Embryonic facial prominence (tissue), 1 donor: ENCODE data around the gene NVL.

Source experiments
- DNase-seq: peaks from one replicate; pipeline ENCODE4 v3.0.0-alpha.2; 2016; ENCODE audit errors: extremely low spot score

NVL gene

DNA sequence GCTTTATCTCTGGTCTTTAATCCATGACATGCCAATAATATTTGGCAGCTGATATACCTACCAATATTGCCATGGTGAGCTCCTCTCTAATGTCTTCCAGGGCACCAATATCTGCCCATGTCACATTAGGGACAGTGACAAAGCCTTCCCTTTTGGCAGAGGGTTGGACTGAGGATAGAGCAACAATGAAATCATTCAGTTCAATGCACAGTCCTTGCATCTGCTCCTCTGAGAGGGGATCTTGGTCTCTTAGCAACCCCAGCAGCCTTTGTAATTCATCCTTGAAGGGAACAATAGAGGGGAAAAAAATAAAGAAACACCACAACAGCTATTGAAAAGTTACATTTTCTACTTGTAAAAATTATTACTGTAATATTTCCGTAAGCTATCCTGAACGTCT lies 42.3 kb downstream of the NVL start:
- no peak for DNase-seq

DNA sequence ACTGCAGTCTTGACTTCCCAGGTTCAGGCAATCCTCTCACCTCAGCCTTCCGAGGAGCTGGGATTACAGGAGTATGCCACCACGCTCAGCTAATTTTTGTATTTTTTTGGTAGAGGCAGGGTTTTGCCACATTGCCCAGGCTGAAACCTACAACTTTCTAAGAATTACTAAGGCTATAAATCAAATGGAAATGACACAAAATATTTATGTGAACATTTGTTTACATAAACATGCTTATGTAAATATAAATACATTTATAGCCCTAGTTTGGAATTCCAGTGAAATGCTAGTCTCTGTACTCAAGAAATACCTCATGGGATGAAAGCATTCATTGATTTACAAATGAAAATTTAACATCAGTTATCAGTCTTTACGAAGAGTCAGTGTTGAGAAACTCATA lies 47.8 kb downstream of the NVL start:
- no peak for DNase-seq

DNA sequence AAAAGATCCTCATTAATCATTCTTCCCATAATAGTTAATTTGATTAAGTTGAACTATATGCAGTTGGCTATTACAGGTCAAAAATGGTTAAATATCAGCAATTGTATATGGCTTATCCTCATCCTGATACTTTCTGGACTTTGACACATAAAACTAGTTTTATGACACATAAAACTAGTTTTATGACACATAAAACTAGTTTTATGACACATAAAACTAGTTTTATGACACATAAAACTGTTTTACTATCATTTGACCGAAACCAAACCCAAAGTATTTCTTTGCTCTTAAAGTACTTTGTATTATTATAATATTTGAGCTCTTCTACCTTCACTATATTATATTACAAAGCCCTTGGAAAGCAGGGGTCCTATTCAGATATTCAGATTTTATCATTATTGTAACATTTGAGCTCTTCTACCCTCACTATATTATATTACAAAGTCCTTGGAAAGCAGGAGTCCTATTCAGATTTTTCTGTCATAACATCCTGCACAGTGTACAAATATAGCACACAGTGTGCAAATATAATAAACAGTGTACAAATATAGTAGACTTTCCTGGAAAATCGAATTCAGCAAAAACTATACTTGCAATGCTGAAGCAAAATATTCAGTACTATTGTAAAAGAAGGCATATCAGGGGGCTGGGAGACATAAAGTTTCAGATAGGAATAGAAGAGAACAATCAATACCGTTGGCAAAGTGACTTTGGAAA lies 53.0 kb downstream of the NVL start:
- no peak for DNase-seq

DNA sequence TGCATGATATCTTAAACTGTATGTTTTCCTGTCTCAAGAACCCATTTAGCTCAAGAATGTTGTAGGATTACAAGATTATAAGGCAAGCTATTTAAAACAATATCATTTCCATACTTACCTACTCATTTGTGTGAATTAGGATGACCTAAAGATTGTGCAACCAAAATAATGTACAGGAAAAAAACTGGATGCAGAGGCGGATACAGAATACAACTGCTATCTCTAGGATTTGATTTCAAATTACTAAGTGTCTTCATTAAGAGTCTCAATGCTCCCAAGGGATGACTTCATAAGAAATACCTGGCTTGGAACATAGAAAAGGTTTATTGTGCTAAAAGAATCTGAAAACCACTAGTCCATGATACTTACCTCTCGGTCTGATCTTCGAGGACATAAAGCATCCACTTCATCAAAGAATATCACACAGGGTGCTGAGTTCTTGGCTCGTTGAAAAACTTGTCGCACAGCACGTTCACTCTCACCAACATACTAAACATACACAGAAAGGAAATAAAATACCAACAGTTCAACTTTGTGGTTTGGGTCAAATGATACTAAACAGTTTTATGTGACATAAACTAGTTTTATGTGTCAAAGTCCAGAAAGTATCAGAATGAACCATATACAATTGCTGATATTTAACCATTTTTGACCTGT lies 54.9 kb downstream of the NVL start:
- DNase-seq: no peak

DNA sequence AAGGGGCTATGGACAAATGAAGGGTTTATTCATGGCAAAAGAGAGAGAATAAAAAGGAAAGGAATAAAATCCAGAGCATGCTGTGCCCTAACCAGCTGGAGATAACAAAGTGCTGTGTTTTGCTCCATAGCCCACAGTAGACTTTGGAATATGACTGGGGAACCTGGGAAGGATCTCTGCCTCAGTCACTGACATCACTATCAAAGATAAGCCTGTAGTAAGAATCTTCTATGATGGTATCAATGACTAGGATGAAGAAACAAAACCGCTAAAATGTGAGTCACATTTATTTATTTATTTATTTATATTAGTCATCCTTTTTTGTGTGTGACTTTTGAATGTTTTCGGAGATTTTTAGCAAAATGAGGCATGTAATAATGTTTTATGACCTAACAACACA lies 56.3 kb downstream of the NVL start:
- DNase-seq: no peak

DNA sequence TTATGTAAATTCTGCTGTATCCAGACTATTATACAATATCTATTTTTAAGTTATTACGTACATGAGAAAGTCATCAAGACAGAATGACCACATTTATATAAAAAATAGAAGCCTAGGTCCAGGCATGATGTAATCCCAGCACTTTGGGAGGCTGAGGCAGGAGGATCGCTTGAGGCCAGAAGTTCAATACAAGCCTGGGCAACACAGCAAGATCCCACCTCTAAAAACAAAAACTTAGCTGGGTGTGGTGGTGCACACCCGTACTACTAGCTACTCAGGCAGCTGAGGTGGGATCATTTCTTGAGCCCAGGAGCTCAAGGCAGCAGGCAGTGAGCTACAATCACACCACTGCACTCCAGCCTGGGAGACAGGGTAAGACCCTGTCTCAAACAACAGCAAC lies 58.9 kb downstream of the NVL start:
- DNase-seq: no peak

DNA sequence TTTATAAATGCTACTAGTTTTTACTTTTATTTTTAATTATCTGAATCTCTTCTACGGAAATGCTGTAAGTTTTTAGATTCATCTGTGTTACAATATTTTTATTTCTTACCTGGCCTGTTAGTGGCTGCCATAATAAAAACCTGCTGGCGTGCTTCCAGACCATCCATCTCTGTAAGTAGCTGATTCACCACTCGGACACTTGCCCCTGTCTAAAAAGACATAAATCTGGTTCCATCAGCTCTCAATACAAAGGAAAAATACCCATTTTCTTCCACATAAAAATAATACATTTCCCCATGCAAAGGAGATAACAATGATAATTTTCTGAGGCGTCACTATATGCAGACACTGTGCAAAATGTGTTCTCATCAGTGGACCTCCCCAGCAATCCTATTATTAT lies 62.0 kb downstream of the NVL start:
- DNase-seq: no peak

- DNase-seq: no peak
Observed at GRCh38 chr1:224266915-224267856, 62.8 kb downstream of the NVL start.

DNA sequence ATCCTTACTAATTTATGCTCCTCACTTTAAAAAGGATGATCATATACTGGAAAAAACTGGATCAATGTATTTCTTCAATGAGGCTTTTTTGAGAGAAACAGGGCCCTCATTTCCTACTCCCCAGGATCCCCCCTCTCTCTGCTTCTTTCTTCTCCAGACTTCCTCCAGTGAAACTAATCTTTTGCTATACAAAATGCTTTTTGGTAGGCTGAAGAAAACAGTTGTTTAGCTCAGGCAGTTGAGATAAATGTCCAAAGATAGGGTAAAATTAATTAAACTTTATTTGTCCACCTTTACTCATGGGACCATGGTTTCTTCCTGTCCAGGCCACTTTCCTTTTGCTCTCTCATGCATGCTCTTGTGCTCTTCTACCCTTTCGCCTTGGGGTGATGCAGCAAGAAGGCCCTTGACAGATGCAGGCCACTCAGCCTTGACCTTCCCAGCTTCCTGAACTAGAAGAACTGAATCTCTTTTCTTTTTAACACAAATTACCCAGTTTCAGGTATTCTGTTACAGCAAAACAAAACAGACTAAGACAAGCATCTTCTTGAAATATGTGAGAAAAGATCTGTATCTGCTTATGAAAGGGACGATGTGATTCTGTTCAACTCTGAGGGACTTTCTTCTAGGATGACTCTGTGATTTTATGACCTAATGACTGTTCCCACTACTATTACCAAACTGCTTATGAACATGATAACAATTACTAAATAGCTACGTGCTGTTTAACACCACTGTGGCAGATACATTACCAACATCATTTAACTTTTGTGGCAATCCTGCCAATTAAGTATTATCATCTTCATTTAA lies 63.7 kb downstream of the NVL start:
- no peak for DNase-seq

- no peak for DNase-seq
Observed at GRCh38 chr1:224264321-224264720, 65.7 kb downstream of the NVL start.

- DNase-seq: no peak
Observed at GRCh38 chr1:224262373-224263054, 67.5 kb downstream of the NVL start.

GRCh38 chr1:224259986-224260385 lies 70.0 kb downstream of the NVL start:
- DNase-seq: no peak

- no peak for DNase-seq
Observed at GRCh38 chr1:224258351-224258750, 71.6 kb downstream of the NVL start.

GRCh38 chr1:224256640-224257039 lies 73.3 kb downstream of the NVL start:
- DNase-seq: no peak

DNA sequence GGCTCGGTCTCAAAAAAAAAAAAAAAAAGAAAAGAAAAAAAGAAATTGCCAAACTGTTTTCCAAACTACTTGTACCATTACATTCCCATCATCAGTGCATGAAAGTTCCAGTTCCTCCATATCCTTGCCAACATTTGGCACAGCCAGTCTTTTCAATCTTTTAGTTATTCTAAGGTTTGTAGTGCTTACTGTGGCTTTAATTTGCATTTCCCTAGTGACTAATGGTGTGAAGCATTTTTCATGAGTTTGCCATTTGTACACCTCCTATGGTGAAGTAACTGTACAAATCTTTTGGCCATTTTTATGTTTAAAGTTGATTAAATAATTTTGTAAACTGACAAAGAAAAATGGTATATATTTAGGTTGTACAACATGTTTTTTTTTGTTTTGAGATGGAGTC lies 76.3 kb downstream of the NVL start:
- DNase-seq: no peak

DNA sequence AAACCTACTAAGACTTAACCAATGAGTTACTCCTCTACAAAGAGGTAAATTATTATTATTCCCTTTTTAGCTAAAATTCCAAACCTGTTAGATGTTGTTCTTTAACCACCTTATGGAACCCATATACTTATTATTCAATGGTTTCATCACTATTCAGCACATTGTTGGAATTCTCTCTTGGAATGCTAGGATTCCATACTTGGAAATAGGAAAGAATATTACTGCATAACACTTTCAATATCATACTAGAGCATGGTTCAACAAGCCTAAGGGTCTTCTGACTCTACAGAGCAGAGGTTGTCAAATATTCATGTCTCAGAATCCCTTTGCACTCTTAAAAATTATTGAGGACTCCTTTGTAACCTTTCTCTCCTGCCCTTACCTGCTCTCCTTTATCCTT lies 77.5 kb downstream of the NVL start:
- no peak for DNase-seq

GRCh38 chr1:224251741-224252146 lies 78.2 kb downstream of the NVL start:
- no peak for DNase-seq

DNA sequence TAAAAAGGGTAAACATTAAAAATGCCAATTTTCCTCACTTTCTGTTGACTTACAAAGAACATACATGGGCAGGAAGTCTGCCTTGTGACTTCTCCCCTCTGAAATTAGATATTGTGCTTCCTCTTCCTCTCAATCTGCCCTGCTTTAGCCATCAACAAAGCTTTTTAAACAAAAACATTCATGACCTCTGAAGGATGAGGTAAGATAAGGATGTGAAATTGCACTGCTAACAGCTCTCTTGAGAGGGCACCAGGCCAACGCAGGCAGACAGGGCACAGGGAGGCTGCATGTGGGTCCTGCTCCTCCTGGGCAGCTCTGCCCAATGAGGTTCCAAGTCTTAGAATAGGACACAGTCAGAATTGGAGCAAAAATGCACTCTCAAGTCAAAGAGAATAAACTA lies 84.8 kb downstream of the NVL start:
- DNase-seq: no peak

DNA sequence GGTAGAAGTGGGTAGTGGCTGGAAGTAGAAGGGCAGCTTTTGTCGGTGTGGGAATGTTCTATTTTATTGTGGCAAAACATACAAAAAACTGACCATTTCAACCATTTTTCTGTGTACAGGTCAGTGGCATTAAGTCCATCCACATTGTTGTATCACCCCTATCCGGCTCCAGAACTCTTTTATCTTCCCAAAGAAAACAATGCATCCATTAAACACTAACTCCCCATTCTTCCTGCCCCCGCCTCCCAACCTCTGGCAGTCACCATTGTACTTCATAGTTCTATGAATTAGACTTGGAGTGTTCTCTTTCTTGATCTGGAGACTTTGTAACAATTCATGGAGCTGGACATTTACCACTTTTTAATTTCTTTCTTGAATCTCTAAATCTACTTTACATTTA lies 91.2 kb downstream of the NVL start:
- no peak for DNase-seq

GRCh38 chr1:224238212-224238611 lies 91.8 kb downstream of the NVL start:
- DNase-seq: no peak
